Fibroblast of skin of left biceps (primary cell): Measurements from ENCODE around the gene BRWD1.

ENCODE experiments used
- DNase-seq, 2 experiments: peaks; one replicate each; pipeline ENCODE4 v3.0.0-alpha.2; 2013; ENCODE audit warnings: low read depth in 2 of 2

BRWD1 gene

DNA sequence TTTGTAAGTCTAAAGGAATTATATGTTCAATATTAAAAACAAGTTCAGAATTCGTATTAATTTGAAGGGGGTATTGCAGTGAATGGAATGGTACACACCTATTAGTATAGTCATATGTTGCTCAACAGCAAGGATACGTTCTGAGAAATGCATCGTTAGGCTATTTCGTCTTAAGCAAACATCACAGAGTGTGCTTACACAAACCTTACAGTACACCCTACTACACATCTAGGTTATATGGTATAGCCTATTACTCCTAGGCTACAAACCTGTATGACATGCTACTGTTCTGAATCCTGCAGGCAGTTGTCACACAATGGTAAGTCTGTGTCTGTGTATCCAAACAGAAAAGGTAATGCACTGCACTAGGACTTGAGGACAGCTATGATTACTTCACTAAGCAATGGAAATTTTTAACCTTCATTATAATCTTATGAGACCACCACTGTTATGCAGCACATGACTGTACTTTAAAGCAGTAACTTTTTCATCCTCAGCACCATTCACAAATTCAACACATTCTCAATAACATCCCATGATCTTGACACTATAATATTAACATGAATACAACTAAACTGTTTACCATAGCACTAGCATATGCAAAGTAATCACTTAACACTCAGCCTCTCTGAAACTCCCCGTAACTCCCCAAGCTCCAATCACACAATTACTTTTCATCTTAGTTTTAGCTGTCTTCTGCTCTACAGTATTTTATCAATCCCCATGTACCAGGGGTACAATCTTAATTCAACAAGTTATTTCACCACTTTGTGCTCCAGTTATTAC is 115.8 kb downstream of the BRWD1 start:
- DNase-seq: no peak

DNA sequence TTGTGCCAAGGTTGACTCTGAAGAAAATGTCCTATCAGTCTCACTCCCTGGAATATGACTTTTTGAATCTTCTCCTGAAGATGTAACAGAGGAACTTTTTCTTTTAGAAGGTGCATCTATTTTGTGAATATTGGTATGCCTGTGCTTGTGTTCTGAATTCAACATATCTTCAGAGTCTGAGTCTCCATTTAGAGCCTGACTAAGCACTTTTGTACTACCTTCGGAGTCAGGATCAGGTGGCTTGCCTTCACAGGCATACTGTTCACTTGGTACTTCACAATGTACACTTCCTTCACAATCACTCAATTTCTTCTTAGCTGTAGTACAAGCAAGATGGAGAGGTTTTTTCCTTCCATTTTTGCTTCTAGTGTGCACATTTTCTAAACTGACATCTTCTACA is 116.6 kb downstream of the BRWD1 start:
- no peak for DNase-seq

DNA sequence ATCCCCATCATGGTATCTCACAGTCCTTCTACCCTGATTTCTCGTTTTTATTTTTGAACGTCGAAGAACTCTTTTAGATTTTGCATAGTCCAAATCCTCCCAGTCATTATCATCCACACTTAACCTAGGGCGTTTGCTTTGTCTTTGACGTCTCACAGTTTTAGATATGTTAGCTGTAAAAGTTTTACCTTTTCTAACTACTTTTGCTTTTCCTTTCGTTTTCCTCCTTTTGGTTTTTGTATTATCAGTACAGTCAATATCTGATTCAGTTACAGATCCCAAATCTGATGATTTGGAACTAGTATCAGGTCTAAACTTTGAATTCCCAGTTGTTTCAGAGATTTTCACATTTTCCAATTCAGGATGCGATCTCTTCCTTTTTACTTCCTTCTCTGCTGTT is 117.1 kb downstream of the BRWD1 start:
- DNase-seq: no peak

DNA sequence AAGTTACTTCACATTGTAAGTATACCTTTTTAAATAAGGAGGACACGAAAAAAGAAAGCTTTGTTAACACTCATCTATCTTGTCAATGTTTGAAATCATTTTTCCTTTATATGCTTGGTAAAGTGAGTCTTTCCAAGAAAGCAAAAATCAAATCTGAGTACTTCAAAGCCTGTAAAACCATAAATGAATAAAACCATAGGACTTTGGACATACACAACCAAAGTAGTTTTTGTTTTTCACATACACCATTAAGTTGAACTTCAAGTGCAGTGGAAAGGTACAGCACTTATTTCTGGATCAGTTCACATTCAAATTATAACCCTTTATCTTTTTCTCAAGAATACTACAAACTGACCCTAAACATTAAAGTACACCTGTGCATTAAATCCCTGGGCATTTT is 120.1 kb downstream of the BRWD1 start:
- DNase-seq: no peak

DNA sequence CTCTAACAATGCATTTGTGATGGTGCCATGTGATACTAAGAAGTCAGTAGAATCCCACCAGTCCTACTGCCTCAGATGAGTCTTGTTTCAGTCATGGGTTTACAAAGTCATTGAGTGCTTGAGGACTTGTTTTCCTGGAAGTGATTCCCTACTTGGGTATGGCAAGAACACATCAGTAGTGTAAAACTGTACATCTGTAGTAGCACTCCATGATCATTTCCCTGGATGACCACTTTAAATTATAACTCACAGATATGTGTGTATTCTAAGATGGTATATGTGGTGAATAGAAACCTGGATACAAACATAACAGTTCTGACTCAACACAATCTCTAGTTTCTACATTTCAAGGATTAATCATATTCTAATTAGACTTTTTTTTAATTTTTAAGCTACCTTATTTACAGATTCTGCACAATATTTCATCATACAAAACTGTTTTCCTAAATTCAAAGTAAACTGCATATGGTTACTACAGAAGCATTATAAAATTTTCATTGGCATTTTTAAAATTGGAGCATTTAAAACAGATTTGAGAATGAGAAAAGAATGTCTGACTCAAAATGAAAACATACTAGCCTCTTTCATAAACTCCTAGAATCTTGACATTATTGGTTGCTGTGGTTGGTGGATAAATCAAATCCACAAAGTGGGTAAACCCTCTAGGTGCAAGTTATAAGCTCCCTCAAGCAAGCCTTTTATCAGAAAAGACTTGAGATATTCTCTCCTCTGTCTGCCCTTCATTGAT is 123.4 kb downstream of the BRWD1 start:
- no peak for DNase-seq

DNA sequence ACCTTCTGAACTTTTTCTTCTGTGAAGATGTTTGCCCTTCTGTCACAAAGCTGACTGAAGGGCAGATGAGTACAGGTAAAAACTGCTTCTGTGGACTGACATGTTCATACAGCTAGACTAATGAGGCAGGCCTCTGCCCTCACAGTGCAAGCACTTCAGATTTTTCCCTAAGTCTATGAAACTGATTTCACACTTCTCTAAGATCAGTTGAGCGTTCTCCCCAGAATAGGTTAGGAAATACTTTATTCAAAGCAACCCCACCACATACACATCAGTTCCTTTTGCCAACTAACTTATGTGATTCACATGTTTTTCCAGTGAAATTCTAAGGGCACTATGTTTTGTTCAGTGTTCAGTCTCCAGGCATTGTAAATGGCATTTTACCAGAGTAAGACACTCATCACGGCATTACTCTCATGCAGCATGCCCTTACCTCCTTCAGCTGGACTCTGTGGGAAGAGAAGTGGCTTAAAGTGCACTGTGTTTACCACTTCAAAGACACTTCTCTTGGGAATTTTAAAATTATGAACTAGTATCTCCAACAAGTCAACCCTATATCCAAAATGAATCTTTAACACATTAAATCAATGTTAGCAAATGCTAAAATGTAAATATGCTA is 124.8 kb downstream of the BRWD1 start:
- DNase-seq: no peak

DNA sequence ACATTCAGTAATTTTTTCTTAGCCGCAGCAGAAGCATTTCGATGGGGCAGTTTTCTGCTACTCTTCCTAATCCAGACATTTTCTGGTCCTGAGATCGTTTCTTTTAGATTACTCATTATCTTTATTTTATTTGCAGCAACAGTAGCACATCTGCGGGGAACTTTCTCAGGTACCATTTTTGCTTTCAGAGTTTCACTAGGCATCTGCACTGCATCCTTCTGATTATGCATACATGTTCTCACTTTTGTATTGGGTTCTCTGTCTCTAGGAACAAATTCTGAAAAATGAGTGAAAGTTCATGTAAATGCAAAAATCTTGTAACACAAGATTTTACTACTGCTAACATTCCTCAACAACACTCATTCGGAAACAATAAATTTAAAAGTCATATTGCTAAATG is 126.3 kb downstream of the BRWD1 start:
- DNase-seq: no peak

DNA sequence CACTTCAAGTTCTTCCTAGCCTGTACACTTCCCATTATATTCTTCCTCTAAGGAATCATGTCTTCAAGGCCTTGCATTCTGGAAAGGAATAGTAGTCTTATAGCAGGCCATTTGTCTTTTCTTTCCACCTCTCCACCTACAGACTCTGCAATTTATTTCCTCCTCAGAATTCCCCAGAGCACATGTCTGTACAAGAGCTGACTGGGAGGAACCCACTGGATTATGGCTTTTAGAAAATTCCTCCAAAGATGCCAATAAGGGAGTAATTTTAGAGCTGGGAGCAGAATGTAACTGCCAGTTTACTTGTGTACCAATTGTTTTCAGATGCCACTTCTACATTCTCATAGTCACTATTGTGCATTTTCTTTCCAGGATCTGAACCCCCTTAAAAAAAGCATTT is 126.8 kb downstream of the BRWD1 start:
- no peak for DNase-seq

DNA sequence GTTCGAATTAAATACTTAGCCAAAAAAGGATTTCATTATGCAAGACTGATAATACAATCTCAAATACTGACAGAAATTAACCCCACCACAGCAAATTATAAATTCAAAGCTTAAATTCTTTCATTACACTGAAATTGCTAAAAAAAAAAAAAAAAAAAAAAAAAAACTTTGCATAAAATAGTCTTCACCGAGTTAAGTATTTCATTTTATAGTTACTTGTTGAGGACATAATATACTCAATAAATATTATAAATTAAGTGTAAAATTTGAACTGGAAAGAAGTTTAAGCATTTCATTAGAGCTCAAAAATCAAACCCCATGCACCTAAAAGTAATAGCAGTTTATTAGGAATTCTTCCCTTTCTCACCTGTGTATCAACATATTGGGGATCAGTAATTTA is 128.3 kb downstream of the BRWD1 start:
- DNase-seq: no peak

DNA sequence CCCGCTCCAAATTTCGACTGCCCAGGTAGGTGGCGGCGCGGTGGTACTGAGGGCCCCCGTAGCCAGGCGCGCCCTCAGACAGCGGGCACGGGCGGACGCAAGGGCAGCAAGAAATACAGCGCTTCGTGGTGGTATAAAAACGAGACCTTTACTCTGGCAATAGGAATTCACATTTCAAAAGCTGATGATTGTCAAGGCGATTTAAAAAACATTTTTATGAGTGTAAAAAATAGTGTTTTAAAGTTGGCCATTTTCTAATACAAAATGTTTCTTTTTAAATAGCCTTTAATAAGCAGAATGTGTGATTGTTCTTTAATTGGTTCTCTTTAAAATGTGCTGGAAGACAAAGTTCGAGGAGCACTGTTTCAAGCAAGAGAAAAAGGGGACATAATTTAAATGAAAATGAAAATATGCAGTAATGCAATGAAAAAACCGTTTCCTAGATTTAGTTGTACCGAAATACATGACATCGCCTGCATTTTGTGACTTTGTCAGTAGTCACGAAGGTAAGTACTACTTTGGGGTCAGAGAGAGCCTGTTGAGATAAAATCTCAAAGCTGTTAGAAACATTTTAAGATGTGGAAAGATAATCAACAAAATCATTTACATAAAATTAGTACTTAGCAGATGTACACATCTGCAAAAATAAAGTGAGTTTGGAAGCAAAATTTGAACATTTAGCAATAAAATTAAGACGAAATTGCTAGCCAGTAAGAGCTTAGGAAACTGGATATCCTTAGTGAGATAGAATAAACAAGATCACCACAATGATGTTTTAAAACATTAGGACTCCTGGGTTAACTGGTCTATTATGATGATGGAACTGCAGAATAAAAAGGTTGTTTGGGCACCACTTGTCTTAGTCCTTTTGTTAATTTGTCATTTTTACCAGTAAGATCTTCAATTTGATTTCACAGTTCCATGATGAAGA is 129.1 kb downstream of the BRWD1 start:
- no peak for DNase-seq

DNA sequence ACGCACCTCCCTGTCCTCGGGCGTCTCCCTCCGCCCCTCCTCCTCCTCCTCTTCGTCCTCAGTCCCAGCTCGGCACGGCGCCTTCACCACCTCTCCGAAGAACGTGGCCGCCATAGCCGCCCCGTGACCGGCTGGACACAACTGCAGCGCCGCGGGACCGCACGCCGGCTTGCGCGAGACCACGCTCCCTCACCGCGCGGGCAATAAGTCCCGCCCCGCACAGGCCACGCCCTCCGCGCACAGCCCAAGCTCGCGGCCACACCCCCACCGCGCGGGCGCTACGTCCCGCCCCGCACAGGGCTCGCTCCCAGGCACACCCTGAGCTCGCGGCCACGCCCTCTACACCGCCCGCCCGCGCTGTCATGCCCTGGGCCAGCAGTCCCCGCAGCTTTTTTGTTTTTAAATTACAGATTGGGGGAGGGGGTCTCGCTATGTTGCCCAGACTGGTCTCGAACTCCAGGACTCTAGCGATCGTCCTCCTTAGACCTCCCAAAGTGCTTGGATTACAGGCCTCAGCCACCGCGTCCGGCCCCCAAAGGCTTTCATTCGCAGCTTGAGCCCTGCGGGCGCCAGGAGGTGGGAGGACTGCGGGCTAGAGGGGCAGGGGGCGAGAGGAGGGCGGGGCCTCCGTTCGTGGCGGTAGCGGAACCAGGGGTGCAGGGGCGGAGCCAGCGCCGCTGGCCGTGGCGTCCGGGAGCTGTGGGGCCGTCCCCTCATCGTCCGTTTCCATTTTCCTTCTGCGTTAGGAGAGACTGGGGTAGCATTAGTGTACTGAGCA is 130.0 kb downstream of the BRWD1 start, which contains the start of gene PSMG1:
Gene PSMG1, minus strand, starts transcription at position 180 of the 778 bp plus-strand sequence. Its CDS starts 66 bp downstream, at position 114.
- peak; percentile 80 to 82 for DNase-seq

DNA sequence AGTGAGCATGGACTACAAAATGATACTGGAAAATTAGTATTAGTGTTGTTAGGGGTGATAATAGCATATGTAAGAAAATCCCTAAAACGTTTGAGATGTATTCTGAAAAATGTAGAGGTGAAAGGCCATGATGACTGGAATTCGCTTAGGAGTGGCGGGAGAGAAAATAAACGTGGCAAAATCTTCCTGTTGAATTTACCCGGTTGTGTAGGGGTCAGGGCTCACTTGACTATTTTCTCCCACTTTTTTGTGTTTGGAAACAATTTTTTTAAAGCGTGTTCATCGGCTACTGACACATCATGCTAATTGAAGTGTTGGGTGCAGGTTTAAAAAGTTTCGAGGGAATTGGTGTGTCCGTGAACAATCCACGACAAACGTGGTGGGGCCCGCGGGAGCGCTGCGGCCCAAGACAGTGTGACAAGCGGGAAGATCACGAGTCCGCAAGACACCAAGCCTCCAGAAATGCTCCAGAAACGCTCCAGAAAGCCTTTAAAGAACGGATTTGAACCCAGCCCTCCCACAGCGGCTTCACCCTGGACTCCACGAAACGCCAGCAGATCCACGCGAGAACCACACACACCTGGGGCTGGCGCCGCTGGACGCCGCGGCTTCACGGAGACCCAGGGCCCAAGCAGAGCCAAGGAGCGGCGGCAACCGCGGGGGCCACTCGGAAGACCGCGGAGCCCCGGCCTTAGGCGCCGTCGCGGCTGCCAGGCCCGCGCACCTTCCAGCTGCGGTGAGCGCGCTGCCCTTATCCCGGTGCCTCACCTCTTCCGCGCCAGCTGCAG is 130.8 kb downstream of the BRWD1 start:
- DNase-seq: no peak

DNA sequence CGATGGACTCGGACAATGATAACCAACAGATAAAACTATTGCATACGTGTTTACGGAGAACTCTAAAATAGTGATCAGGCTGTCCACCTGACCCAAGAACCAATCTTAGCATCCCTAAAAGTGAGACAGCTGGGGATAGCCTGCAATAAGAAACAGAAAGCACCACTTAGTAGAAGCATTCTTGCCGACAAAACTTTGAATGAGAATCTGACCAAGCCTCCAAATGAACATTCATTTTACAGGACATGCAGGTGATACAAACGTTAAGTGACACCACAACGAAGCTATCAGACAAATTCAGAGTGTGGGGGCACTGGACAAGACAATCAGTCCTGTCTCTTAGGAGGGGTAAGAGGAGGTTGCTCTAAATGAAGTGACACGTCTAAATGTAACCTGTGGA is 131.4 kb downstream of the BRWD1 start:
- DNase-seq: no peak

DNA sequence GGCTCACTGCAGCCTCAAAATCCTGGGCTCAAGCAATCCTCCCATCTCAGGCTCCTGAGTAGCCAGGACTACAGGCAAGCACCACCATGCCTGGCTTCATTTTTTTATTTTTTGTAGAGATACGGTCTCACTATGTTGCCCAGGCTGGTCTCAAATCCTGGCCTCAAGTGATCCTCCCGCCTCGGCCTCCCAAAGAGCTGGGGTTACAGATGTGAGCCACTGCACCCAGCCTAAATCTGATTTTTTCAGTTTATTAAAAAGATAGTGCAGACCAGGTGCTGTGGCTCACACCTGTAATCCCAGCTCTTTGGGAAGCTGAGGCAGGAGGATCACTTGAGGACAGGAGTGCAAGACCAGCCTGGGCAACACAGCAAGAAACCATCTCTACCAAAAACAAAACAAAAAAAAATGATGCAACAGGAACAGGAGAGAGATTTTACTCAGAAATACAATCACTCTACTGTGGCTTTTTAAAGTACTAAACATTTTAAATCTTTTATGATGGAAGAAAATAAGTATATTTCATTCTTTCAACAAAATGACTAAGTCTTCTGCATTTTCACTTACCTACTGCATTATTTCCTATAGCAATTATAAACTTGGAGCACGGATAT is 132.1 kb downstream of the BRWD1 start:
- no peak for DNase-seq

DNA sequence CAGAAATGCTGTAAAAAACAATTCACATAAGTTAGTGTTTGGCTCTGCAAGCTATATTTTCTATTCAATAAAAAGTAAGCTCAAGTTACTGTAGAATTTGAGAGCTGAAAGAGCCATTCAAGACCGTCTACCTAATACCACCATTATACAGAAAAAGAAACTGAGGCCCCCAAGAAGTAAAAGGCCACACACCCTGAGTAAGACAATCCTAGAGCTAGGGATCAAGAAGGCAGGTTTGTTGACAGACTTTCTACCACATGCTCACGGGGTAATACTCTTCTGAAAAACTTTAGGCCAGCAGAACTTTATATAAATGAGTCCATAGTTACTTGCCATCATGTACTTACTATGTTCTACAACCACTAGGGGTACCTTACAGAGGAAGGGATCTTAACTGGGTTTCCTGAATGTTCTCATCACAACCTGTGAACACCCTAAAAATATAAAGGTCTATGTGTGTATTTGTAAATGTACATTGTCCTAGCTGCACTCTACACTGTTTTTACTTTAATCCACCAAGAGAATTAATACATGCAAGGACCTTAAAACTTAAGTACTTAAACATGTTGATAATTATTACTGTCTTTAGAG is 132.9 kb downstream of the BRWD1 start:
- no peak for DNase-seq

DNA sequence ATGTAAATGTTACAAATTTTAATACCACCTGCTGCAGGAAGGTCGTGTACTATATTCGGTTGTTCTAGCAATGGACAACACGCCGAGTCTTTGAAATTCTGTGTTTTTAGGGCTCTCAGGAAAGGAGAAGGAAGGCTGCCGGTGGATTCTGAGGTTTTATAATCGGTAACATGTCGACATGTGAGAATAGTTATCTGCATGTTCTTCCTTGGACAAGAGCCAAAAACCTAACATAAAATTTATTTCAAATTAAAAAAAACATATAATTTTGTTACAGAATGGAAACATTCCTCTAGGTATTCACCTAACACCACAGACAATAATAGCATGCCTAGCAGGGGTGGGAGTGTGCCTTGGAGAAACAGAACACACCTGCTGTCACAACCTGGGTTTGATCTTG is 135.0 kb downstream of the BRWD1 start:
- DNase-seq: no peak

DNA sequence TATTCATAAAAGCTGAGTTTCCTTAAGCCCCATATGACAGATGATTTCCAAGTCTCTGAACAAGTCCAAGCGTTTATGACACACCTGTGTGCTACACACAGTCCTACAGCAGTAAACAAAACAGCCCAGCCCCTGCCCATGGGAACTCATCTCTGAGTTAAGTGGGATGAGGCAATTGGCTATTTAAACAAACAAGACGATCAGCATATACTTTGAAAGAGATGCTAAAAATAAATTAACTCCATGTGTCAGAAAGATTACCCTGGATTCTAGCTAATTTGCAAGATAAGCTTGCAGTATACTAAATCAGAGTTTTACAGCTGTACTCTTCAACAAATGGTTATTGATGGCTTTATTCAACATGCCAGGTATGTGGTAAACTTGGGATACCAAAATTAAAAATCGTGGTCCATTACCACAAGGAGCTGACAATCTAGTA is 137.1 kb downstream of the BRWD1 start:
- DNase-seq: no peak

DNA sequence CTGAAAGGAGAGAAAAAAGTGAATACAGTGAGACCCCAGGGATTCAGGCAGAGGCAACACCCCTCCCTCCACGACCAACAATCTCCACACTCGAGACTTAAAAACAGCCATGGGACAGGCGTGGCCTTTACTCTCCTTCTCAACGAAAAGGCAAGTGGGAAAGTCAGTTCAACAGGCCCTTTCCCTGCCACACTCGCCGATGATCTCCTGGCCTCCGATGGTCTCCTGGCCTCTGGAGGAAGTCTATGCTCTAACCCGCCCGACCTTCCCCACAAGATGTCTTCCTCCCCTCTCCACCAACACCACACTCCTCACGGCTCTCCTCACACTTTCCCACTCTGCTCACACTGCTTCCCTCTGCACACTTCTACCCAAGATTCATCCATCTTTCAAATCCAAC is 137.8 kb downstream of the BRWD1 start:
- no peak for DNase-seq

DNA sequence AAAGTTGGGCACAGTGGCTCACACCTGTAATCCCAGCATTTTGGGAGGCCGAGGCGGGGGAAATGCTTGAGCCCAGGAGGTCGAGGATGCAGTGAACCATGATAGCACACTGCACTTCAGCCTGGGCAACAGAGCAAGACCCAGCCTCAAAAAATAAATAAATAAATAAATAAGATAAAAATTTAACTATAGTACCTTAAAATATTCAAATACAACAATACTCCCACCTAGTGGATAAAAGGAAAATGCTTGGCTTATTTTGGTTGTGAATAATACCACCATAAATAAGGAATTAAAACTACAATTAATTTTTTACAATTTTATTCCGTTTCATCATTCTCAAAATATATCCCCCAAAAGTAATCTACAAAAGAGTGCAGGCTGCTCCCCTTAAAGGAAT is 138.3 kb downstream of the BRWD1 start:
- no peak for DNase-seq
